Left lung (tissue), 10 donors: ENCODE measurements around the gene LAPTM4A. TPM values are rescaled to one million over a fixed set of nuclear protein-coding genes. Genes with fewer than 3 reads are reported as not detected.
A peak's percentile ranks its signal among the peaks of the same experiment; 100 is the strongest.

Experiments used
- ATAC-seq: fragments of 200-7000 bp; cut with Tn5 transposase; one replicate; pipeline ENCODE4 v1.9.1; 2020; ENCODE audit warnings: moderate library complexity
- DNase-seq, 4 donors: peaks; one replicate each; pipeline ENCODE4 v3.0.0-alpha.2; 2013 to 2020
- H3K27ac ChIP-seq, 2 donors: fragments of 200-600 bp; sonication (generic) in 1 of 2; one replicate each; pipeline versions ENCODE4 v1.5.0 to v1.8.0; 2020 to 2021
- H3K27me3 ChIP-seq, 2 donors: fragments of 200-600 bp; sonication (generic) in 1 of 2; one replicate each; pipeline versions ENCODE4 v1.5.0 to v1.8.0; 2020 to 2021
- H3K36me3 ChIP-seq, 2 donors: fragments of 200-600 bp; sonication (generic) in 1 of 2; one replicate each; pipeline versions ENCODE4 v1.5.0 to v1.8.0; 2020 to 2021
- H3K4me1 ChIP-seq, 2 donors: fragments of 200-600 bp; one replicate each; pipeline ENCODE4 v1.8.0; 2021
- H3K4me3 ChIP-seq, 2 donors: fragments of 200-600 bp; sonication (generic) in 1 of 2; one replicate each; pipeline versions ENCODE4 v1.5.0 to v1.8.0; 2020 to 2021; ENCODE audit warnings: mild to moderate bottlenecking in 1 of 2
- H3K9me3 ChIP-seq, 2 donors: fragments of 200-600 bp; sonication (generic) in 1 of 2; one replicate each; pipeline versions ENCODE4 v1.5.0 to v1.8.0; 2020 to 2021
- intact Hi-C, 2 donors: fragments of 100-400 bp; cut with DNase I; formaldehyde crosslinking; loops; one replicate each; pipeline versions ENCODE4 v1.11.2 to v1.14.2; 2022
- polyA plus RNA-seq, 6 donors: library from polyadenylated mRNA; unstranded; fragments of 120-200 nt; gene quantifications; one replicate each; pipeline ENCODE4 v1.2.1, GENCODE V29; 2013; ENCODE audit not compliant: insufficient read length in 6 of 6
- total RNA-seq, 2 donors: library from RNA; stranded (reverse); fragmentation: NEBNext Ultra II Directional; extraction: Animal tissue kit (Norgen Biotek cat#: 25700); gene quantifications; one replicate each; pipeline ENCODE4 v1.2.1, GENCODE V29; 2021
- TF ChIP-seq, protein P1 (sequence below), 2 donors: fragments of 200-600 bp; sonication (generic) in 1 of 2; IDR thresholded peaks; one replicate each; pipeline versions ENCODE4 v1.5.0 to v1.8.0; 2021; ENCODE audit warnings: antibody characterized with exemption in 2 of 2
- donor health status: DM: no; HTN: yes; CAD: no.
- donor health status: DM: no; HTN: no; CAD: no.

LAPTM4A gene
- total and polyA plus RNA-seq, 8 donors, result 220 to 531 (median 464) TPM

DNA sequence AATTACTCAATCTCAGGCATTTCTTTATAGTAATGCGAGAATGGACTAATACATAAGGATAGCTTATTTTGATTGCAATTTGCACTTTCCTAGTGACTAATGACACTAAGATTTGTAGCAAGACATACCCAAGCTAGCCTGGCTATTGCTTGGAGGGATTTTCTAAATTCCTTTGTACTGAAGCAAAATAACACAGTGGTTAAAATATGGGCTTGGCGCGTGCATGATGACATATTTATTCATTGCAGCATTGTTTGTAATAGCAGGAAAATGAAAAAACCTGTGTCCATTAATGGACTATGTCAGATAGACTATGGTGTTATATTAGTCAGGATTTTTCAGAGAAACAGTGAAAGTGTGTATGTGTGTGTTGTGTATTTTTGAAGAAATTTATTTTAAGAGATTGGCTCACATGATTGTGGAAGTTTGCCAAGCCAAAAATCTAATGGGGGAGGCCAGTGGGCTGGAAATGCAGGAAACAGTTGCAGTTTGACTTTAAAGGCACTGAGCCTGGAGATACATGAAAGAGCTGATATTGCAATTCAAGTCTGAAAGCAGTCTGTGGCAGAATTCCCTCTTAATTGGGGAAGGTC, 16.7 kb upstream of the LAPTM4A start:
- H3K27ac ChIP-seq, result peak overlapping the region in 1 of 2 donors; percentile 47
- H3K4me3 ChIP-seq, result no peak overlapping the region
- no peaks in the 10 kb centered on the region for H3K36me3 ChIP-seq
- ATAC-seq (peak; percentile 13), DNase-seq (peak in 2 of 4 donors; percentile 54 to 64)
- H3K9me3 ChIP-seq, result no peaks in the 10 kb centered on the region
- H3K27me3 ChIP-seq, result no peaks in the 10 kb centered on the region
- H3K4me1 ChIP-seq, result peaks cover 3 to 6% of the 10 kb centered on the region in 2 donors
- TF ChIP-seq, protein P1, sequence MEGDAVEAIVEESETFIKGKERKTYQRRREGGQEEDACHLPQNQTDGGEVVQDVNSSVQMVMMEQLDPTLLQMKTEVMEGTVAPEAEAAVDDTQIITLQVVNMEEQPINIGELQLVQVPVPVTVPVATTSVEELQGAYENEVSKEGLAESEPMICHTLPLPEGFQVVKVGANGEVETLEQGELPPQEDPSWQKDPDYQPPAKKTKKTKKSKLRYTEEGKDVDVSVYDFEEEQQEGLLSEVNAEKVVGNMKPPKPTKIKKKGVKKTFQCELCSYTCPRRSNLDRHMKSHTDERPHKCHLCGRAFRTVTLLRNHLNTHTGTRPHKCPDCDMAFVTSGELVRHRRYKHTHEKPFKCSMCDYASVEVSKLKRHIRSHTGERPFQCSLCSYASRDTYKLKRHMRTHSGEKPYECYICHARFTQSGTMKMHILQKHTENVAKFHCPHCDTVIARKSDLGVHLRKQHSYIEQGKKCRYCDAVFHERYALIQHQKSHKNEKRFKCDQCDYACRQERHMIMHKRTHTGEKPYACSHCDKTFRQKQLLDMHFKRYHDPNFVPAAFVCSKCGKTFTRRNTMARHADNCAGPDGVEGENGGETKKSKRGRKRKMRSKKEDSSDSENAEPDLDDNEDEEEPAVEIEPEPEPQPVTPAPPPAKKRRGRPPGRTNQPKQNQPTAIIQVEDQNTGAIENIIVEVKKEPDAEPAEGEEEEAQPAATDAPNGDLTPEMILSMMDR (IDR thresholded peaks at IDR 0.05), result no peak
- intact Hi-C loops, result no loop called here

DNA sequence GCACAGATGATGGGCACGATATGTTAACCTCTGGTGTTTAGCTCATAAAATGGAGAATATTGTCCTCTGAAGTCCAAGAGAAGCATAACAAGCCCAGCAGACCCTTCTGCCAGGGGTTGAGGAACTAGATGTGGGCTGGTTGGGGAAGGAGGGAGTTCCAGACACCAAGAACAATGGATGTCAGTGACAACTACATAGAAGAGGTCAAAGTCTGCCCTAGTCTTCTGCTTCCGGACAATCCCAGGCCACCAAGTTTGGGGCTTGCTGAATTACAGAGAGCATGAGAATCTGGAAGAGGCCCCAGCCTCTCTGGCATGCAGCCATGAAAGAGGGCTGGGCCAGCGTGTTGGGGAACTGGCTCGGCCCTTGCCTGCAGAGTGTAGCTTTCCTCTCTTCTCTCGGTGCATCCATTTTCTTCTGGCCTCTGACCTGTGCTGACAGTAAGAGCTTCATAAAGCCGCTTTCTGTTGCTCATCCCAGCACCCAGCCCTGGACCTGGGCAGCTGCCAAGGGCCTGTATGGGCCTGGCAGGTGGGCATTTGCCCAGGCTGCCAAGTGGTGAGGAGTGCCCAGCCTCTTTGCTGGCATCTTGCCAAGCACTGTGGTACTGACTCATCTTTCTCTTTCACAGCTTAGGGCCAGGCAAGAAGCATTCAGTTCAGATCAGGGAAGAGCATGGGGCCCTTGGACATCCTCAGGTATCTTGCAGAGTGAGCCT, 14.6 kb upstream of the LAPTM4A start:
- Histone ChIP-seq H3K27me3 (no peaks in the 10 kb centered on the region), H3K36me3 (no peaks in the 10 kb centered on the region), H3K9me3 (no peaks in the 10 kb centered on the region), H3K4me1 (no peaks in the 10 kb centered on the region), H3K27ac (no peak overlapping the region), H3K4me3 (no peak overlapping the region)
- intact Hi-C loops, result no loop called here
- peak; percentile 33 for ATAC-seq
- DNase-seq, result peak in 1 of 4 donors; percentile 43
- TF ChIP-seq, protein P1 (IDR thresholded peaks at IDR 0.05), result no peak

DNA sequence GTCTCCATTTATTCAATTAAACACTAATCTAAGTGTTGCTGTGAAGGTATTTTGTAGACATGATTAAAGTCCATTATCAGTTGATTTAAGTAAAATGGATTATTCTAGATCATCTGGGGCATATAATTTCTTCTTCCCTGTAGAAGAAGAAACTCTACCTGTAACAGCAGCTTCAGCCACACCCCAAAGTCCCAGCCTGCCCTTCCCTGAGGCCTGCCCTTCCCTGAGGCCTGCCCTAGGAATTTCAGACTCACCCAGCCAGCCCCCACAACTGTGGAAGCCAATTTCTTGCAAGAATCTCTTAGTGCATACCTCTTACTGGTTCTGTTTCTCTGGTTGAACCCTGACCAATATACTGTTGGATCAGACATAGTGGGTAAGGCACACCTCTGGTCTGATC, 13.4 kb upstream of the LAPTM4A start:
- Histone ChIP-seq H3K27me3 (no peaks in the 10 kb centered on the region), H3K27ac (no peak overlapping the region), H3K36me3 (no peaks in the 10 kb centered on the region), H3K4me3 (no peak overlapping the region), H3K4me1 (no peaks in the 10 kb centered on the region), H3K9me3 (no peaks in the 10 kb centered on the region)
- TF ChIP-seq, protein P1 (IDR thresholded peaks at IDR 0.05), result no peak
- DNase-seq (no peak), ATAC-seq (no peak)
- intact Hi-C loops, result no loop called here

DNA sequence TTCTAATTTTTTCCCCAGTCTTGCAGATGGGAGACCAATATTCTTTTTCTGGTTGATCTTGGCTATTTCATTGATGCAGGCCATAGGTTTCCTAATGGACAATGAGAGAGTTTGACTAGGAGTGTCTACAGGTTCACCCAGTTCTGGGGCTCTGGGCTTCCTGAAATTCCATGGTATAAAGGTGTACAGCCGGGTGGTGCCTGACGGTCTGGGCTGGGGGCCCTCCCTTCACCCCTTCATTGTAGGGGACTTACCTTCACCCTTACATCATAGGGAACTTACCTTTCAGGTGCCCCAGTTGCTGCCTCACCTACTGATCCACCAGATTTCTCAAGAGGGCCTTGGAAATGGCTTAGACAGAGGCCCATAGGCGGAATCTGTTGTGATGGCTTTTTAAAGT, 13.0 kb upstream of the LAPTM4A start:
- H3K4me1 ChIP-seq, result no peaks in the 10 kb centered on the region
- H3K36me3 ChIP-seq, result no peaks in the 10 kb centered on the region
- intact Hi-C loops, result no loop called here
- DNase-seq (no peak), ATAC-seq (no peak)
- H3K9me3 ChIP-seq, result no peaks in the 10 kb centered on the region
- H3K27ac ChIP-seq, result no peak overlapping the region
- no peak overlapping the region for H3K4me3 ChIP-seq
- TF ChIP-seq, protein P1 (IDR thresholded peaks at IDR 0.05), result no peak
- no peaks in the 10 kb centered on the region for H3K27me3 ChIP-seq
